GM12801 (cell line): ENCODE results near the gene RAI1.

Source experiments
- TF ChIP-seq, protein P1 (sequence below): IDR thresholded peaks from one replicate; pipeline ENCODE4 v1.5.1; 2011; ENCODE audit warnings: control low read depth; ENCODE audit not compliant: insufficient read length; ENCODE audit errors: extremely low read depth

The RAI1 gene

DNA sequence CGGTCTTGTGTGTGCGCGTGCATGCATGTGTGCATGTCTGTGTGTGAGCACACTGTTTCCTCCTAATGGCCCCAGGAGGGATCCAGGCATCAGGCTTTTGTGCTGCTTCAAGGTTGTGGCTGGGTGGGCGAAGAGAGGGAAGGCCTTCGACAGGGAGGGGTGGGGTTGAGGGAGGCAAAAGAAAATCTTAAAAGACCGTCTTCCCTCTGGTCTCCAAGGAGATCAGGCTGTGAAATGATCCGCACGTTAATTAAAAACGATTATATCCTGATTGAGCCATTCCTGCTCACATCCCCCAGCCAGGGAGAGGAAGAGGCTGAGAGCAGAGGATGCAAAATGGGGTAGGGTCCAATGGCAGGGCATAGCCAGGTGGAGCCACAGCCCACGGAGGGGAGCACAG is 46.9 kb downstream of the RAI1 start:
- TF ChIP-seq, protein P1, sequence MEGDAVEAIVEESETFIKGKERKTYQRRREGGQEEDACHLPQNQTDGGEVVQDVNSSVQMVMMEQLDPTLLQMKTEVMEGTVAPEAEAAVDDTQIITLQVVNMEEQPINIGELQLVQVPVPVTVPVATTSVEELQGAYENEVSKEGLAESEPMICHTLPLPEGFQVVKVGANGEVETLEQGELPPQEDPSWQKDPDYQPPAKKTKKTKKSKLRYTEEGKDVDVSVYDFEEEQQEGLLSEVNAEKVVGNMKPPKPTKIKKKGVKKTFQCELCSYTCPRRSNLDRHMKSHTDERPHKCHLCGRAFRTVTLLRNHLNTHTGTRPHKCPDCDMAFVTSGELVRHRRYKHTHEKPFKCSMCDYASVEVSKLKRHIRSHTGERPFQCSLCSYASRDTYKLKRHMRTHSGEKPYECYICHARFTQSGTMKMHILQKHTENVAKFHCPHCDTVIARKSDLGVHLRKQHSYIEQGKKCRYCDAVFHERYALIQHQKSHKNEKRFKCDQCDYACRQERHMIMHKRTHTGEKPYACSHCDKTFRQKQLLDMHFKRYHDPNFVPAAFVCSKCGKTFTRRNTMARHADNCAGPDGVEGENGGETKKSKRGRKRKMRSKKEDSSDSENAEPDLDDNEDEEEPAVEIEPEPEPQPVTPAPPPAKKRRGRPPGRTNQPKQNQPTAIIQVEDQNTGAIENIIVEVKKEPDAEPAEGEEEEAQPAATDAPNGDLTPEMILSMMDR, result no peak

DNA sequence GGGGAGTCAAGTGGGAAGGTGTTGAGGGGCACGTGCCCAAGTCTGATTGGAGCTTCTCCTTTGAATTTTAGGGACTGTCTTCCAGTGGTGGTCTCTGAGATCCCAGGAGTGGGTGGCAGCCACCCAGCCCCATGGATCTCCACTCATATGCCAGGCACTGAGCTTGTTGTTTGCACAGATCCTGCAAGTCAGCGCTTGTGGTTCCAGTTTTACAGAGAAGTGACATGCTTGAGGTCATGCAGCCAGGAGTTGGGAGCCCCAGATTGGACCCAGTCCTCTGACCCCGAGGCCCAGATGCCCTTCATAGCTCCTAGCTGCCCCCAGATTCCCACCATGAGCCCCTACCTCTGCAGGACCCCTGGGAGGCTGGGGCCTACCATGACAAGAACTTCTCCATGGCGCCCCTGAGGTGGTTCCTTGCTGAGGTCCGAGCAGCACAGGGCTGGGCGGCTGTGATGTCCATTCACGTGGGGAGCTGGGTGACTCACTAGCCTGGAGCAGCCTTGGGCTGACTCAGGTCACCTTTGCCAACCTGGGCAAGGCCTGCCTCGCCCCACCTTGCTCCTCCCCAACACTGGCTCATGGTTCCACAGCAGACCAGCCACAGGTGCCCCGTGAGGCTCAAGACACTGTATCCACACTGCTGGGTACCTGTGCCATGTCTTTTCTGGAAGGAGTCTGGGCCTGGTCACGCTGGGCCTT is 47.4 kb downstream of the RAI1 start:
- TF ChIP-seq, protein P1, result no peak

DNA sequence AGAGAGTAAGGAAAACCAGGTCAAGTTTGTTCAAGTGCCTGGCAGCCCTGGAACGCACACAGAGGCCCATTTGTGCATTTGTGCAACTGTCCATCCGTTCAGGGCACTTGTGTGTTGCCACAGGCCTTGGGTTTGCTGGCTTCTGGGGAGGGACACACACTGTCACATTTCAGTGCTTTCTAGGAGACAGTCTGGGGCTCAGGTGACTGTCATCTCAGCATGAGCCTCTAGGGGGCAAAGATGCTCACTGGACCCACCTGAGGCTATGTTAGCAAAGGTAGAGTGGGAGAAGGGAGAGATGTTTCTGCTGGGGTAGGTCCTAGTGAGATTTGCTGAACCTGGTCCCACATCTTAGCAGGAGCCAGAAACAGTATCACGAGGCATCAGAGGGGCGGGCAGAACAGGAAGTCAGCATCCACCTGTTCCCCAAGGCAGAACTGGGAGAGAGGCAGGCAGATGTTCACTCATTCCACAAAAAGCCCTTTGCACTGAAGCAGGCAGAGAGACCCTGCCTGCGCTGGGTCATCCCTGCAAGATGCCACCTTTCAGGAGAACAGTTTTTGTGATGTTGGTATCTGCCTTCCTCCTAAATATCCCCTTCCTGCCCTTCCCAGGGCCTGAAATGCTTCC is 48.5 kb downstream of the RAI1 start:
- TF ChIP-seq, protein P1, result no peak

DNA sequence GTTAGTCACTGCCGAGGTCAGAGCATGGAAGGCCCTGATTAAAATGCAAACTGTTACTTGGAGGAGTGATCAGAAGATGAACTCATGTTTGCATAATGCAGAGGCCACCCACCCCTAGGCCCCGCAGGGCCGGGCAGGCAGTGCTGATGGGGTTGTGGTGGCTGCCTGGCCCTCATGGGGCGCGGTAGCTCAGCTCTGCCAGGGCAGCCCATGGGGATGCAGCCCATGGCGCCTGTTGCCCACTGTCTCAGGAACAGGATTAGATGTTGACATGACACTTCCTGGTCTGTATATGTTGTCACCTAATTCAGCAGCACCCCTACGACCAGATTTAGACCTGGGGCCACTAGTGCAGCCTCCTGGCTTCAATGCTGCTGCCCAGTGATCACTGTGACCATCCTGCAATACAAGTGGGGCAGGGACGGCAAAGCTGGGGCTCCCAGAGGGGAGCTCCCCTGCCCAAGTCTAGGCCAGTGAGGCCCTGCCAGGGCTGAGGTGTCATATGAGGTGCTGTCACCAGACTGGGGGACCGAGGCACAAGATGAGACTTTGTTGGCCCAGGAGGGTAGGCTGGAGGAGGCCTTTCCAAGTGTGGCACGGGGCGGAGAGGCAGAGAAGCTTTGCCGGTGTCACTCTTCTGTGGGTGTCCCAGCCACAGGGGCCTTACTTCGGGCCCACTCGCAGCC is 49.1 kb downstream of the RAI1 start:
- TF ChIP-seq, protein P1, result no peak

DNA sequence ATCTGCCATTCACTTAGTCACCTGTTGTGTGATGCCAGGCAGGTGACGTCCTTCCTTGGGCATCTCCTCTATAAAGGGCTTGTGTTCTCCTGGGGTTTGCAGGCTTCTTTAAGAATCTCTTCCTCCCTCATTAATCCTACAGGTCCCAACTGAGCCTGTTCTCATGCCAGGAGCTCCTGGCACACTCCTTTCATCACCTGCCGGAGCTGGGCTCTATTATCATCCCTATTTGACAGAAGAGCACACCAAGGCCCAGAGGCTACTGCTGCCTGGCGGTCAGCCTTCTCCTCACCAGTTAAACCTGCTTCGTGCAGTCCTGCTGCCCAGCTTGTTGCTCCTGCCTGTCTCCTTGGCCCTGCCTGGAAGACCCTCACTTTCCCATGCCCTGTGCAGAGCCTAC is 51.2 kb downstream of the RAI1 start:
- TF ChIP-seq, protein P1, result no peak

DNA sequence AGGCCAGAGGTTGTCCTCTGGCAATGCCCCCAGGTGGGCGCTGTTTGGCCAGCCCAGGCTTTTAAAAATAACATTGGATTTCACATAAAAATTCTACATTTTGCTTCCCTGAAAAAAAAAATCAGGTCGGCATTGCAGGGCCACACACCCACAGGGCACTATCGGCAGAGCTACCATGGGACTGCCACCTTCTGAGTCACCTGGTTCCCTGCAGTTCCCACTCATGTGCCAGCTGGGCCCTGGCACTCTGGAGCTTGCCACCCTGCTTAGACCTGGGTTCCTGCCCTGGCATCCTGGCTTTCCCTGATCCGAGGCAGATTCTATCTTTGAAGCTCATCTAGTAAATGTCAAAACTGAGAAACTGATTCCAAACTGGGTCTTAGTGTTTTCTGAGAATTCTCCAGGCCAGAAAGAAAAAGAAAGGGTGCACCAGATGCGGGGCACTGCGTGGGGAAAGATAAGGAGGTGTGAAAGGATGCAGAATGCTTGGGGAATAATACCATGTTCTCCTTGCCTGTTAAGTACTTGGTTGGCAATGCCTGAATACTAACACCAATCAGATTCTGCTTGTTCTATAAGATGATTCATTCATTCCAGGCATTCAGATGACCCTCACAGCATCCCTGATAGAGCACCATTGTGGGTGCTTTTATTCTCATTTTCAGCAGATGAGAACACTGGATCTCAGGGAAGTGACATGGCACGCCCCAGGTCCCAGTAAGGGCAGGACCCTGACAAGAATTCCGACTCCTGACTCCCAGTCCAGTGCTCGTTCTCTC is 51.8 kb downstream of the RAI1 start:
- TF ChIP-seq, protein P1, result no peak
